H1 (cell line): ENCODE measurements around the gene FICD. TPM values are rescaled to one million over a fixed set of nuclear protein-coding genes. Genes with fewer than 3 reads are reported as not detected.

Experiments used
- CTCF ChIA-PET: fragments of 300-600 bp; sonication (Branson Sonifier 250); formaldehyde crosslinking; loops from one replicate; lab custom pipeline; 2021; ENCODE audit not compliant: partially characterized antibody; lab: Charles Lee
- POLR2A ChIA-PET: fragments of 300-600 bp; sonication (Branson Sonifier 250); formaldehyde crosslinking; loops from one replicate; lab custom pipeline; 2021; ENCODE audit warnings: inconsistent platforms; ENCODE audit not compliant: partially characterized antibody; lab: Charles Lee
- DNase-seq, 2 experiments: peaks; one replicate each; pipeline versions ENCODE4 v3.0.0 to v3.0.0-alpha.2; 2010 to 2022; ENCODE audit warnings: low spot score in 2 of 2, low read depth in 1 of 2, mixed read lengths in 1 of 2
- FAIRE-seq: peaks from 2 replicates; lab custom pipeline; 2011; peaks lifted over from hg19 to GRCh38; lab: Jason Lieb, UNC
- H2AFZ ChIP-seq: 2 replicates; pipeline ENCODE4 v1.8.1; 2012; ENCODE audit warnings: low read length, inconsistent platforms
- H2AK5ac ChIP-seq: 2 replicates; pipeline ENCODE4 v1.6.1; 2013; ENCODE audit warnings: low read depth, low read length
- H2BK120ac ChIP-seq: replicated peaks from 2 replicates; pipeline ENCODE3; 2013; ENCODE audit warnings: low read depth, low read length, inconsistent platforms
- H2BK12ac ChIP-seq: 2 replicates; pipeline ENCODE4 v1.6.1; 2013; ENCODE audit warnings: low read depth, low read length
- H2BK15ac ChIP-seq: 2 replicates; pipeline ENCODE4 v1.6.1; 2013; ENCODE audit warnings: low read length
- H2BK20ac ChIP-seq: 2 replicates; pipeline ENCODE4 v1.6.1; 2013; ENCODE audit warnings: low read length
- H2BK5ac ChIP-seq: 2 replicates; pipeline ENCODE4 v1.6.1; 2013; ENCODE audit warnings: low read depth, low read length
- H3K14ac ChIP-seq: 2 replicates; pipeline ENCODE4 v1.6.1; 2013; ENCODE audit warnings: inconsistent platforms; ENCODE audit not compliant: insufficient read length
- H3K18ac ChIP-seq: 2 replicates; pipeline ENCODE4 v1.6.1; 2013; ENCODE audit warnings: low read length; ENCODE audit errors: extremely low read depth
- H3K23ac ChIP-seq: 2 replicates; pipeline ENCODE4 v1.6.1; 2013; ENCODE audit warnings: inconsistent platforms; ENCODE audit not compliant: insufficient read length
- H3K23me2 ChIP-seq: 2 replicates; pipeline ENCODE4 v1.6.1; 2013; ENCODE audit warnings: low read depth, low read length
- H3K27ac ChIP-seq: 2 replicates; pipeline ENCODE4 v1.6.1; 2011; ENCODE audit warnings: low read depth, low read length, inconsistent platforms
- H3K27me3 ChIP-seq, 4 experiments: replicated peaks in 1 of 4; 1 replicate in 1 of 4; 2 replicates in 3 of 4; pipeline versions ENCODE4 v1.6.1 to v1.8.1; 2011 to 2013; ENCODE audit warnings: low read length in 3 of 4, mild to moderate bottlenecking in 3 of 4, inconsistent platforms in 2 of 4, mixed read lengths in 2 of 4, moderate library complexity in 1 of 4; ENCODE audit not compliant: control insufficient read depth in 3 of 4, insufficient read depth in 3 of 4; ENCODE audit errors: extremely low read depth in 1 of 4
- H3K36me3 ChIP-seq, 4 experiments: 2 replicates each; pipeline versions ENCODE4 v1.6.1 to v1.8.1; 2011 to 2013; ENCODE audit warnings: mild to moderate bottlenecking in 4 of 4, low read length in 3 of 4, moderate library complexity in 2 of 4, control low read depth in 1 of 4, inconsistent platforms in 1 of 4; ENCODE audit not compliant: insufficient read depth in 4 of 4, control insufficient read depth in 2 of 4
- H3K4ac ChIP-seq: replicated peaks from 2 replicates; pipeline ENCODE3; 2013; ENCODE audit warnings: low read length, low read depth, mixed read lengths, inconsistent platforms; ENCODE audit not compliant: insufficient read length
- H3K4me1 ChIP-seq, 4 experiments: replicated peaks in 1 of 4; 1 replicate in 1 of 4; 2 replicates in 3 of 4; pipeline versions ENCODE4 v1.6.1 to v1.8.1; 2011 to 2013; ENCODE audit warnings: low read length in 3 of 4, inconsistent platforms in 2 of 4, mixed read lengths in 1 of 4; ENCODE audit not compliant: insufficient read depth in 4 of 4, control insufficient read depth in 3 of 4
- H3K4me2 ChIP-seq, 2 experiments: 2 replicates each; pipeline versions ENCODE4 v1.6.1 to v1.8.1; 2011 to 2013; ENCODE audit warnings: low read depth in 2 of 2, low read length in 2 of 2, control low read depth in 1 of 2, inconsistent platforms in 1 of 2, mild to moderate bottlenecking in 1 of 2; ENCODE audit not compliant: insufficient read depth in 1 of 2
- H3K4me3 ChIP-seq, 4 experiments: fragments of 200-600, 300-600 bp in 1 of 4; sonication (generic), shearing (Covaris generic), sonication (Bioruptor Twin) in 1 of 4; 2 replicates each; pipeline versions ENCODE4 v1.5.1 to v1.8.1; 2011 to 2016; ENCODE audit warnings: low read length in 4 of 4, low read depth in 3 of 4, control low read depth in 2 of 4, inconsistent platforms in 2 of 4, mild to moderate bottlenecking in 2 of 4, mixed read lengths in 1 of 4, moderate library complexity in 1 of 4; ENCODE audit not compliant: insufficient read depth in 2 of 4; ENCODE audit errors: extremely low read depth in 1 of 4
- H3K56ac ChIP-seq: replicated peaks from 2 replicates; pipeline ENCODE3; 2013; ENCODE audit warnings: low read depth, mild to moderate bottlenecking, mixed read lengths, low read length, inconsistent platforms; ENCODE audit not compliant: insufficient read length
- H3K79me1 ChIP-seq: 2 replicates; pipeline ENCODE4 v1.6.1; 2013; ENCODE audit warnings: low read depth, low read length, control low read depth
- H3K79me2 ChIP-seq, 2 experiments: 2 replicates each; pipeline versions ENCODE4 v1.6.1 to v1.8.1; 2012 to 2013; ENCODE audit warnings: low read length in 2 of 2, mild to moderate bottlenecking in 2 of 2, inconsistent platforms in 1 of 2; ENCODE audit not compliant: insufficient read depth in 2 of 2, control insufficient read depth in 1 of 2
- H3K9ac ChIP-seq, 4 experiments: replicated peaks in 1 of 4; 1 replicate in 1 of 4; 2 replicates in 3 of 4; pipeline versions ENCODE4 v1.6.1 to v1.8.1; 2011 to 2013; ENCODE audit warnings: low read depth in 3 of 4, low read length in 3 of 4, control low read depth in 2 of 4, mild to moderate bottlenecking in 2 of 4, moderate library complexity in 2 of 4, inconsistent platforms in 1 of 4; ENCODE audit errors: extremely low read depth in 1 of 4
- H3K9me3 ChIP-seq, 2 experiments: 2 replicates each; pipeline versions ENCODE4 v1.6.1 to v1.8.1; 2012 to 2013; ENCODE audit warnings: mild to moderate bottlenecking in 2 of 2, moderate library complexity in 2 of 2, control low read depth in 1 of 2, inconsistent platforms in 1 of 2, low read depth in 1 of 2, low read length in 1 of 2, mixed read lengths in 1 of 2; ENCODE audit not compliant: insufficient read depth in 2 of 2
- H4K20me1 ChIP-seq, 2 experiments: replicated peaks in 1 of 2; 2 replicates each; pipeline versions ENCODE3 to v1.8.1; 2011 to 2013; ENCODE audit warnings: inconsistent platforms in 2 of 2, low read length in 2 of 2, mild to moderate bottlenecking in 1 of 2; ENCODE audit not compliant: insufficient read depth in 2 of 2, control insufficient read depth in 1 of 2
- H4K5ac ChIP-seq: 2 replicates; pipeline ENCODE4 v1.6.1; 2013; ENCODE audit warnings: low read length, low read depth, mixed read lengths, inconsistent platforms; ENCODE audit not compliant: insufficient read length
- H4K8ac ChIP-seq: 2 replicates; pipeline ENCODE4 v1.8.0; 2013; ENCODE audit warnings: mild to moderate bottlenecking, moderate library complexity, low read length, inconsistent platforms; ENCODE audit not compliant: insufficient read depth; ENCODE audit errors: extremely low read depth
- H4K91ac ChIP-seq: replicated peaks from 2 replicates; pipeline ENCODE3; 2013; ENCODE audit warnings: low read length, mixed read lengths, inconsistent platforms; ENCODE audit not compliant: insufficient read length
- BACH1 ChIP-seq: IDR thresholded peaks from 2 replicates; pipeline ENCODE4 v1.6.1; 2012; ENCODE audit warnings: low read length, improper control_type of control experiment
- BCL11A ChIP-seq, 2 experiments: IDR thresholded peaks; one replicate each; pipeline ENCODE4 v1.6.1; 2011; ENCODE audit warnings: low read depth in 2 of 2, low read length in 2 of 2, mild to moderate bottlenecking in 2 of 2
- CHD1 ChIP-seq: IDR thresholded peaks from 2 replicates; pipeline ENCODE4 v1.6.1; 2012; ENCODE audit warnings: low read depth, low read length, improper control_type of control experiment
- EGR1 ChIP-seq: IDR thresholded peaks from 2 replicates; pipeline ENCODE4 v1.6.1; 2011; ENCODE audit warnings: low read depth, low read length, borderline replicate concordance
- HDAC2 ChIP-seq, 2 experiments: fragments of 300-600 bp in 1 of 2; sonication (generic) in 1 of 2; IDR thresholded peaks; 2 replicates each; pipeline ENCODE4 v1.6.1; 2011 to 2012; ENCODE audit warnings: low read depth in 2 of 2, low read length in 2 of 2, mild to moderate bottlenecking in 2 of 2, moderate library complexity in 2 of 2, borderline replicate concordance in 1 of 2, inconsistent platforms in 1 of 2
- MAFK ChIP-seq: IDR thresholded peaks from 2 replicates; pipeline ENCODE4 v1.6.1; 2012; ENCODE audit warnings: low read depth, mild to moderate bottlenecking, improper control_type of control experiment, low read length
- POLR2A ChIP-seq, 2 experiments: IDR thresholded peaks; 1 replicate in 1 of 2; 2 replicates in 1 of 2; pipeline ENCODE4 v1.6.1; 2011; ENCODE audit warnings: low read depth in 2 of 2, low read length in 2 of 2, mild to moderate bottlenecking in 2 of 2; ENCODE audit errors: control extremely low read depth in 1 of 2
- SRF ChIP-seq: IDR thresholded peaks from 2 replicates; pipeline ENCODE4 v1.6.1; 2011; ENCODE audit warnings: mild to moderate bottlenecking, low read depth, low read length, moderate library complexity
- TAF7 ChIP-seq: optimal IDR thresholded peaks from 2 replicates; pipeline ENCODE3; 2011; ENCODE audit warnings: low read depth, mild to moderate bottlenecking, inconsistent platforms, low read length, moderate library complexity, borderline replicate concordance
- WGBS, 2 experiments: shearing (Covaris generic) in 1 of 2; methylation state at CpG; one replicate each; pipeline versions ENCODE4 v1.1.6 to v1.1.7; 2013 to 2015; ENCODE audit warnings: low lambda C conversion rate in 2 of 2, mixed read lengths in 2 of 2, inconsistent platforms in 1 of 2, low coverage in 1 of 2, missing lambda C conversion rate in 1 of 2; ENCODE audit not compliant: insufficient replicate concordance in 2 of 2, insufficient coverage in 1 of 2, insufficient read length in 1 of 2; ENCODE audit errors: extremely low coverage in 1 of 2, missing lambda C conversion rate in 1 of 2; 5-methylcytosine and 5-hydroxymethylcytosine counted together
- polyA plus RNA-seq, 7 experiments: library from polyadenylated mRNA; depleted of rRNA in 3 of 7; stranded (reverse) in 5 of 7; unstranded in 2 of 7; fragments of >200 nt in 5 of 7; fragments of 200-250 nt in 2 of 7; gene quantifications; 1 replicate in 5 of 7; 2 replicates in 1 of 7; 4 replicates in 1 of 7; pipeline versions ENCODE4 v1.2.1 to v1.2.3, GENCODE V29; 2011 to 2013; ENCODE audit warnings: missing spikeins in 2 of 7, mixed read lengths in 2 of 7
- total RNA-seq: library from RNA; stranded (reverse); fragmentation: NEBNext Ultra II Directional; extraction: Animal tissue kit (Norgen Biotek cat#: 25700); gene quantifications from 2 replicates; pipeline ENCODE4 v1.2.1, GENCODE V29; 2021
- TF ChIP-seq, protein P1 (sequence below): IDR thresholded peaks from 2 replicates; pipeline ENCODE4 v1.6.1; 2012; ENCODE audit warnings: inconsistent platforms
- TF ChIP-seq, protein P2 (sequence below): IDR thresholded peaks from 2 replicates; pipeline ENCODE4 v1.6.1; 2012; ENCODE audit warnings: inconsistent platforms

The FICD gene
- total and polyA plus RNA-seq, 2 of the 8 experiments (the other 6 are each of a cell fraction or from before 2014, with no cell fraction given), result 2.2 to 6.0 TPM

DNA sequence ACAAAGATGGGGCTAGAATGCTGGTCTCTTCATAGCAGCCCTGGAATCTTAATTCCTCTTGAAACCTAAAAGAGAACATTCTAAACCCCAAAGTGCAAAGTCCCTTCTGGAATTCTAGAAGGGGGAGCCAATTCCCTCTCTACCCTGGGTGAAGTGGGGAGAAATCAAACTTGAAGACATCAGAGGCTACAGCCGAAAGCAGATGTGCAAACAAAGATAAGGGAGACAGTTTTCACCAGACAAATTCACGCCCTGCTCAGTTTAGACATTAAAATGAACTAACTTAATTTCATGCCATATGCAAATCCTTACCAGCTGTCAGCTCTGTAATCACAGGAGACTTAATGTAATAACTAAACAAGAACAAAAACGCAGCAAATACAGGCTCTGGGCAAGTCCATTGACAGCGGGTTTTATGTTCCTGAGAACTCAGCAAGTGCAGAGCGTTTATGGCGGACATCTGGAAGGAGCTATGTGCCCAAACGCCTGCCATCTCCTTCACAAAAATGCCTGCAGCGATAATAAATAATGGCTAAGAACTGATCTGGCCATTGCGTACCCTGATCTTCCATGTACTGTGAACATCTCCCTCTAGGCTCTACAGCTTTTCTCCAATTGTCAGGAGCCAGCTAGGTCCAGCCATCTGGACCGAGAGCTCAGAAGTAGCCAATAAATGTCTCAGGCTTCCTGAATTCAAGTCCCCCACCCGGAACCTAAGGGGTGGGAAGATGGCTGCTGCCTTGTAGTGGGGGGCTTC is 19.1 kb upstream of the FICD start:
- Histone ChIP-seq H2BK5ac (no peak overlapping the region), H3K27me3 (no peaks in the 10 kb centered on the region), H3K14ac (no peak overlapping the region), H4K20me1 (no peaks in the 10 kb centered on the region), H2AK5ac (no peak overlapping the region), H2BK120ac (no peak overlapping the region), H3K18ac (no peak overlapping the region), H3K9ac (no peak overlapping the region), H2BK15ac (no peak overlapping the region), H2AFZ (no peak overlapping the region), H4K5ac (no peak overlapping the region), H2BK12ac (no peak overlapping the region), H3K23me2 (no peaks in the 10 kb centered on the region), H3K56ac (no peak overlapping the region), H3K4me2 (no peak overlapping the region), H4K8ac (peak overlapping the region; percentile 60; the same call in 1 of the 2 replicates), H3K9me3 (no peaks in the 10 kb centered on the region), H3K79me2 (no peaks in the 10 kb centered on the region), H3K23ac (no peak overlapping the region), H3K79me1 (no peaks in the 10 kb centered on the region), H3K4ac (no peak overlapping the region), H3K27ac (no peak overlapping the region), H4K91ac (no peak overlapping the region), H3K4me3 (no peak overlapping the region), H3K36me3 (no peaks in the 10 kb centered on the region), H3K4me1 (no peaks in the 10 kb centered on the region), H2BK20ac (no peak overlapping the region)
- ChIA-PET CTCF (interaction anchor here (0.6 to 6.6 kb wide), 57 partner anchors 8 to 578 kb away, joined by 3 to 53 read pairs (median 4); no protein-coding TSS in a partner anchor), POLR2A (interaction anchor here (0.6 kb wide), 1 partner anchor 29 kb away, joined by 3 read pairs; no protein-coding TSS in a partner anchor)
- 91% methylated on average over 11 of the region's 11 CpGs; no CpG with 5 or more reads in 1 of the 2 experiments for WGBS, 2 experiments
- DNase-seq (no peak), FAIRE-seq (no peak)
- no peak for TF ChIP-seq TAF7
- TF ChIP-seq BACH1, result no peak
- TF ChIP-seq POLR2A (IDR thresholded peaks at IDR 0.05; ENCODE audit: control extremely low read depth in 1 of 2, low read depth in 2 of 2, low read length in 2 of 2), result no peak
- no peak for TF ChIP-seq MAFK
- no peak for TF ChIP-seq BCL11A (IDR thresholded peaks at IDR 0.05; ENCODE audit: low read depth in 2 of 2, low read length in 2 of 2)
- TF ChIP-seq, protein P1, sequence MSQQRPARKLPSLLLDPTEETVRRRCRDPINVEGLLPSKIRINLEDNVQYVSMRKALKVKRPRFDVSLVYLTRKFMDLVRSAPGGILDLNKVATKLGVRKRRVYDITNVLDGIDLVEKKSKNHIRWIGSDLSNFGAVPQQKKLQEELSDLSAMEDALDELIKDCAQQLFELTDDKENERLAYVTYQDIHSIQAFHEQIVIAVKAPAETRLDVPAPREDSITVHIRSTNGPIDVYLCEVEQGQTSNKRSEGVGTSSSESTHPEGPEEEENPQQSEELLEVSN, result no peak
- TF ChIP-seq SRF, result no peak
- TF ChIP-seq, protein P2, sequence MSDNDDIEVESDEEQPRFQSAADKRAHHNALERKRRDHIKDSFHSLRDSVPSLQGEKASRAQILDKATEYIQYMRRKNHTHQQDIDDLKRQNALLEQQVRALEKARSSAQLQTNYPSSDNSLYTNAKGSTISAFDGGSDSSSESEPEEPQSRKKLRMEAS, result no peak
- TF ChIP-seq CHD1, result no peak
- no peak for TF ChIP-seq EGR1
- no peak for TF ChIP-seq HDAC2 (IDR thresholded peaks at IDR 0.05; ENCODE audit: borderline replicate concordance in 1 of 2, low read depth in 2 of 2, low read length in 2 of 2)
